ENCODE results near the gene SDHB.

SDHB gene

GRCh38 chr1:17053685-17054410 is at the start of gene SDHB:
SDHB (minus strand) TSS chr1:17054032; CDS start chr1:17054019, 13 bp downstream.
- peak; percentile 98 for DNase-seq
- Mint-ChIP-seq H3K36me3 (ENCODE audit: low read depth) (no peaks in the 10 kb centered on the region), H3K27me3 (ENCODE audit: low read depth, poor library complexity) (peaks cover 24% of the 10 kb centered on the region), H3K27ac (peak within 1 kb of the TSS; percentile 99), H3K4me3 (peak within 1 kb of the TSS; percentile 99), H3K9me3 (no peaks in the 10 kb centered on the region), H3K4me1 (peaks cover 31% of the 10 kb centered on the region)
- TF ChIP-seq, protein P1, sequence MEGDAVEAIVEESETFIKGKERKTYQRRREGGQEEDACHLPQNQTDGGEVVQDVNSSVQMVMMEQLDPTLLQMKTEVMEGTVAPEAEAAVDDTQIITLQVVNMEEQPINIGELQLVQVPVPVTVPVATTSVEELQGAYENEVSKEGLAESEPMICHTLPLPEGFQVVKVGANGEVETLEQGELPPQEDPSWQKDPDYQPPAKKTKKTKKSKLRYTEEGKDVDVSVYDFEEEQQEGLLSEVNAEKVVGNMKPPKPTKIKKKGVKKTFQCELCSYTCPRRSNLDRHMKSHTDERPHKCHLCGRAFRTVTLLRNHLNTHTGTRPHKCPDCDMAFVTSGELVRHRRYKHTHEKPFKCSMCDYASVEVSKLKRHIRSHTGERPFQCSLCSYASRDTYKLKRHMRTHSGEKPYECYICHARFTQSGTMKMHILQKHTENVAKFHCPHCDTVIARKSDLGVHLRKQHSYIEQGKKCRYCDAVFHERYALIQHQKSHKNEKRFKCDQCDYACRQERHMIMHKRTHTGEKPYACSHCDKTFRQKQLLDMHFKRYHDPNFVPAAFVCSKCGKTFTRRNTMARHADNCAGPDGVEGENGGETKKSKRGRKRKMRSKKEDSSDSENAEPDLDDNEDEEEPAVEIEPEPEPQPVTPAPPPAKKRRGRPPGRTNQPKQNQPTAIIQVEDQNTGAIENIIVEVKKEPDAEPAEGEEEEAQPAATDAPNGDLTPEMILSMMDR (IDR thresholded peaks at IDR 0.05): no peak

GRCh38 chr1:17102232-17102631 is 48.4 kb upstream of the SDHB start:
- Mint-ChIP-seq H3K27ac (no peak overlapping the region), H3K36me3 (ENCODE audit: low read depth) (no peaks in the 10 kb centered on the region), H3K9me3 (no peaks in the 10 kb centered on the region), H3K4me3 (no peak overlapping the region), H3K27me3 (ENCODE audit: low read depth, poor library complexity) (peaks cover 11% of the 10 kb centered on the region), H3K4me1 (peaks cover 64% of the 10 kb centered on the region)
- no peak for DNase-seq
- TF ChIP-seq, protein P1 (IDR thresholded peaks at IDR 0.05): no peak

DNA sequence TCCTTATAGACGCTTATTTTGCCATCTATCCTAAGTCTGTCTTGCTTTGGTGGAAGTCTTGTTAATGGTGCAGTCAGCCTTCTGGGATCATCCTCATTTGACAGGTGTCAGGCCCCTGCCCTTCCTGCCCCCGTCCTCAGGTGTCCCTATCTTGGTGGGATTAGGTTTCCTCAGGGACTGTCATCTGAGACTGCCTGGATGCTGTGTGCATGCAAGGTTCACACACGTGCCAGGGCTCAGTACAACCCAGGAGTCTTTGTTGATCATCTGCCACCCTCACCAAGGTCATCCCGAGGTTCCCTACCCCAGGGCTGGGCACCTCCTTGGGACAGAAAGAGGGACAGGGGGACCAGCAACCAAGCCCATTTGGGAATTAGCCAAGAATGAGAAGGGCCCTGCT is 47.4 kb upstream of the SDHB start:
- Mint-ChIP-seq H3K4me3 (no peak overlapping the region), H3K9me3 (no peaks in the 10 kb centered on the region), H3K27me3 (ENCODE audit: low read depth, poor library complexity) (peaks cover 3% of the 10 kb centered on the region), H3K36me3 (ENCODE audit: low read depth) (no peaks in the 10 kb centered on the region), H3K4me1 (peaks cover 61% of the 10 kb centered on the region), H3K27ac (no peak overlapping the region)
- TF ChIP-seq, protein P1 (IDR thresholded peaks at IDR 0.05): no peak
- DNase-seq: no peak

GRCh38 chr1:17099616-17100340 is 45.9 kb upstream of the SDHB start:
- no peak for DNase-seq
- Mint-ChIP-seq H3K36me3 (ENCODE audit: low read depth) (no peaks in the 10 kb centered on the region), H3K27ac (peak overlapping the region; percentile 82), H3K4me3 (no peak overlapping the region), H3K9me3 (no peaks in the 10 kb centered on the region), H3K4me1 (peaks cover 67% of the 10 kb centered on the region), H3K27me3 (ENCODE audit: low read depth, poor library complexity) (peaks cover 6% of the 10 kb centered on the region)
- TF ChIP-seq, protein P1 (IDR thresholded peaks at IDR 0.05): no peak

DNA sequence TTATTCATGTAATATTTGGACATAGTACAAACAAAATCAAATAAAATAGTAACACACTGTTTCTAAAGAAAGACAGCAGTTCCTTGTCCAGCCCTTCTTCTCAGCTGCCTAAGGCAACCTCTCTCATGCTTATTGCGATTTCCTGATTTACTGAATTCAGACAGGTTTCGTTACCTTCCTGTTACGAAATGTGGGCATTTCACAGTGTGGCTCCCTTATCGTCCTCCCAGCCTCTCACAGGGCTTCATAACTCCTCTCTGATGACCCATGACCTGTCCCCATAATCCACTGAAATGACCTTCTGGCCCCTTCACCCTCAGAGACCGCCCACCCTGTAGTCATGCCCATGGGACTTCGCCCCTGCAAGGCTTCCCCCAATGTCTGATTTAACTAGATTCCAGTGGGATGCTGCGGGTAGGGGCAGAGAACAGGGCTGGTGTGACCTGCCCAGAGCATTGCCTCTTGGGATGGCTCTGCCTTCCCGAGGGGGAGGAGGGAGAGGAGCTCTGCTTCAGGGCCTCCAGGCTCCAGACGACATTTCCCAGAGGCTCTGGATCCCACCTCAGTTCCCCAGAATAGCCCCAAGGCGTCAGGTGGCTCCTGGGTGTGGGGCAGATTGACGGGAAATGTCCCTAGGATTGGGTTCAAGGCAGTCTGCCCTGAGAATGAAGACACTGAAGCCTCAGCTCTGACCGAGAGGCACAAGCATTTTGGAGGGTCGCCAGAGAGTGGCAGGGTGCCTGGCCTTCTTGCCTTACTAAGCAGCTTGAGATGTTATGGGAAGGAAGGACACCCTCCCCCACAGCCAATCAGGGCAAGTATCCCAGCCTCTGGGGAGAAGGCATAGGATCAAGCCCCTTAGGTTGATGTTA is 44.9 kb upstream of the SDHB start:
- TF ChIP-seq, protein P1 (IDR thresholded peaks at IDR 0.05): no peak
- no peak overlapping the region for H3K27ac Mint-ChIP-seq
- DNase-seq: peak; percentile 26
- peak overlapping the region; percentile 8 for H3K4me3 Mint-ChIP-seq
- H3K4me1 Mint-ChIP-seq: peaks cover 68% of the 10 kb centered on the region
- peaks cover 9% of the 10 kb centered on the region for H3K27me3 Mint-ChIP-seq (ENCODE audit: low read depth, poor library complexity)
- H3K9me3 Mint-ChIP-seq: no peaks in the 10 kb centered on the region
- H3K36me3 Mint-ChIP-seq (ENCODE audit: low read depth): no peaks in the 10 kb centered on the region

Measured in nephron progenitor cell (in vitro differentiated cells).